Stomach (tissue), 4 donors: ENCODE results near the gene TRAF3.

Source experiments
- EP300 ChIP-seq: sonication (generic); formaldehyde crosslinking; IDR thresholded peaks from one replicate; pipeline ENCODE4 v1.6.1; 2017; ENCODE audit warnings: antibody characterized with exemption
- POLR2A ChIP-seq, 4 donors: fragments of 450-650 bp; IDR thresholded peaks; one replicate each; pipeline ENCODE4 v1.6.1; 2016; ENCODE audit warnings: antibody characterized with exemption in 4 of 4, control low read depth in 2 of 4, mild to moderate bottlenecking in 1 of 4, moderate library complexity in 1 of 4
- POLR2AphosphoS5 ChIP-seq, 3 donors: sonication (generic); formaldehyde crosslinking; IDR thresholded peaks; one replicate each; pipeline ENCODE4 v1.6.1; 2016; ENCODE audit warnings: antibody characterized with exemption in 3 of 3
- TF ChIP-seq, protein P1 (sequence below), 7 experiments: fragments of 450-650 bp in 4 of 7; fragments of 200-600 bp in 3 of 7; sonication (generic) in 3 of 7; IDR thresholded peaks; one replicate each; pipeline ENCODE4 v1.5.1; 2016 to 2019; ENCODE audit warnings: antibody characterized with exemption in 7 of 7, control low read depth in 2 of 7, mild to moderate bottlenecking in 1 of 7

DNA sequence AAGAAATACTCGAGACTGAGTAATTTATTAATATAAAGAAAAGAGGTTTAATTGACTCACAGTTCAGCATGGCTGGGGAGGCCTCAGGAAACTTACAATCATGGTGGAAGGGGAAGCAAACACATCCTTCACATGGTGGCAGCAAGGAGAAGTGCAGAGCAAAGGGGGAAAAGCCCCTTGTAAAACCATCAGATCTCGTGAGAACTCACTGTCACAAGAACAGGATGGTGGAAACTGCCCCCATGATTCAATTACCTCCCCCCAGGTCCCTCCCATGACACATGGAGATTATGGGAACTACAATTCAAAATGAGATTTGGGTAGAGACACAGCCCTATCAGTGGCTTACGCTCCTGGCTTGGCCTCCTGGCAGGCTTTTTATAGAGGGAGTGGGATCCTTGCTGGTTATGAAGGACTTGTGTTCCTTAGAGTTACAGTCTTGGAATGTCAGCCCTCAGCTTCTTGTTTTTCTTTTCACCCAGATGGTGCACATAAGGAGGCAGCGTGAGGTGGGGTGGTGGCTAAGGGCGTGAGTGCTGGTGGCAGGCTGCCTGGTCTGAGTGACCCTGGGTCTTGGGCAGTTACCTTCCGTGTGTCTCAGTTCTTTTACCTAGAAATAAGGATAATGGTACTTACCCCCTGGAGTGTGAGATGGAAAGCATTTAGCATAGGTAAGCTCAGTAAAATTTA lies 25.7 kb downstream of the TRAF3 start:
- no peak for TF ChIP-seq POLR2AphosphoS5 (IDR thresholded peaks at IDR 0.05)
- TF ChIP-seq, protein P1, sequence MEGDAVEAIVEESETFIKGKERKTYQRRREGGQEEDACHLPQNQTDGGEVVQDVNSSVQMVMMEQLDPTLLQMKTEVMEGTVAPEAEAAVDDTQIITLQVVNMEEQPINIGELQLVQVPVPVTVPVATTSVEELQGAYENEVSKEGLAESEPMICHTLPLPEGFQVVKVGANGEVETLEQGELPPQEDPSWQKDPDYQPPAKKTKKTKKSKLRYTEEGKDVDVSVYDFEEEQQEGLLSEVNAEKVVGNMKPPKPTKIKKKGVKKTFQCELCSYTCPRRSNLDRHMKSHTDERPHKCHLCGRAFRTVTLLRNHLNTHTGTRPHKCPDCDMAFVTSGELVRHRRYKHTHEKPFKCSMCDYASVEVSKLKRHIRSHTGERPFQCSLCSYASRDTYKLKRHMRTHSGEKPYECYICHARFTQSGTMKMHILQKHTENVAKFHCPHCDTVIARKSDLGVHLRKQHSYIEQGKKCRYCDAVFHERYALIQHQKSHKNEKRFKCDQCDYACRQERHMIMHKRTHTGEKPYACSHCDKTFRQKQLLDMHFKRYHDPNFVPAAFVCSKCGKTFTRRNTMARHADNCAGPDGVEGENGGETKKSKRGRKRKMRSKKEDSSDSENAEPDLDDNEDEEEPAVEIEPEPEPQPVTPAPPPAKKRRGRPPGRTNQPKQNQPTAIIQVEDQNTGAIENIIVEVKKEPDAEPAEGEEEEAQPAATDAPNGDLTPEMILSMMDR (IDR thresholded peaks at IDR 0.05), result no peak
- no peak for TF ChIP-seq POLR2A (IDR thresholded peaks at IDR 0.05)
- TF ChIP-seq EP300, result no peak
